Tibial nerve (tissue), 4 donors: ENCODE data around the gene KRTDAP.

Source experiments
- CTCF ChIP-seq, 5 experiments: fragments of 200-600 bp in 3 of 5; fragments of 450-650 bp in 2 of 5; sonication (generic) in 3 of 5; IDR thresholded peaks; one replicate each; pipeline ENCODE4 v1.5.1; 2016 to 2019; ENCODE audit warnings: antibody characterized with exemption in 5 of 5, mild to moderate bottlenecking in 3 of 5, moderate library complexity in 2 of 5
- EP300 ChIP-seq, 2 donors: sonication (generic); formaldehyde crosslinking; IDR thresholded peaks; one replicate each; pipeline ENCODE4 v1.6.1; 2017; ENCODE audit warnings: antibody characterized with exemption in 2 of 2, mild to moderate bottlenecking in 1 of 2
- POLR2A ChIP-seq, 2 donors: fragments of 450-650 bp; IDR thresholded peaks; one replicate each; pipeline ENCODE4 v1.6.1; 2017; ENCODE audit warnings: antibody characterized with exemption in 2 of 2, mild to moderate bottlenecking in 2 of 2, moderate library complexity in 2 of 2

- TF ChIP-seq POLR2A (IDR thresholded peaks at IDR 0.05) (no peak), CTCF (IDR thresholded peaks at IDR 0.05) (no peak), EP300 (IDR thresholded peaks at IDR 0.05) (no peak)
Measured at GRCh38 chr19:35447606-35448469, 42.4 kb downstream of the KRTDAP start, which contains the start of gene FFAR2.
